Breast epithelium (tissue), 3 donors: ENCODE results near the gene HOXA5.

ENCODE experiments used
- POLR2A ChIP-seq: fragments of 450-650 bp; IDR thresholded peaks from one replicate; pipeline ENCODE4 v1.6.1; 2016; ENCODE audit warnings: antibody characterized with exemption, mild to moderate bottlenecking, moderate library complexity
- POLR2AphosphoS5 ChIP-seq, 3 donors: sonication (generic); formaldehyde crosslinking; IDR thresholded peaks; one replicate each; pipeline ENCODE4 v1.6.1; 2017; ENCODE audit warnings: antibody characterized with exemption in 3 of 3
- TF ChIP-seq, protein P1 (sequence below), 3 donors: fragments of 450-650 bp; IDR thresholded peaks; one replicate each; pipeline ENCODE4 v1.5.1; 2016 to 2017; ENCODE audit warnings: antibody characterized with exemption in 3 of 3, mild to moderate bottlenecking in 3 of 3, moderate library complexity in 3 of 3

DNA sequence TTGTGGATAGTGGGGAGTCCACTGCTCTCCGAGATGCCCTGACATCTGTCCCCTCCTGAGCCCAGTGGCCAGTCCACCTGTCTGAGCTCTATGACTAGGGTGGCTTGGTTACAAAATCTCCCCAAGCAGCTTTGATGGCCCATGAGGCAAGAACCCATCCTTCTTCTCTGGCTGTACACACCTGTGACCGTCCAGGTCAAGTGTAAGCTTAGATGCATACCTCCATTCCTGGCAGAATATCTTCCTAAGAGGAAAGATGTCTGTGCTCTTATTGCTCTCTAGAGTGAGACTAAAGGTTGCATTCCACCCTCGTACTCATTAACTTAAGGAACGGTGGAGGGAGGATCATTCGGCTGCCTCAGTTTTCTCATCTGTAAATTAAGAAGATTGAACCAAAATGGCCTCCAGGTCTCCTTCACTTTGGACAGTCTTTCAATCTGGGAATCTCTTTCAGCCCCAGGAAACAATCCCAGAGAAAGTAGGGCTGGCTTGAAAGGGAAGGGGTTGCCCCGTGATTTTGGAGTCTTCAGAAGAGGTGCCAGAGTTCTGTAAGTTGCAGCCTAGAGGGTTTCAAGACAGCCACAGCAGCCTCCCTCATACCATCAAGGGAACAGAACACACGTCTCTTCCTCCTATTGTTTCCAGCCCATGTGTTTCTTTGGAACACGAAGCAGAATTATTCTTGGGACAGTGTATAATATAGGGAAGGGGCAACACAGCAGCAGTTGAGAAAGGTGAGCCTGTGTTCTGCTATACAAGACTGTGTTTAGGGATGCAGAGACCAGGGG, 18.4 kb downstream of the HOXA5 start:
- TF ChIP-seq, protein P1, sequence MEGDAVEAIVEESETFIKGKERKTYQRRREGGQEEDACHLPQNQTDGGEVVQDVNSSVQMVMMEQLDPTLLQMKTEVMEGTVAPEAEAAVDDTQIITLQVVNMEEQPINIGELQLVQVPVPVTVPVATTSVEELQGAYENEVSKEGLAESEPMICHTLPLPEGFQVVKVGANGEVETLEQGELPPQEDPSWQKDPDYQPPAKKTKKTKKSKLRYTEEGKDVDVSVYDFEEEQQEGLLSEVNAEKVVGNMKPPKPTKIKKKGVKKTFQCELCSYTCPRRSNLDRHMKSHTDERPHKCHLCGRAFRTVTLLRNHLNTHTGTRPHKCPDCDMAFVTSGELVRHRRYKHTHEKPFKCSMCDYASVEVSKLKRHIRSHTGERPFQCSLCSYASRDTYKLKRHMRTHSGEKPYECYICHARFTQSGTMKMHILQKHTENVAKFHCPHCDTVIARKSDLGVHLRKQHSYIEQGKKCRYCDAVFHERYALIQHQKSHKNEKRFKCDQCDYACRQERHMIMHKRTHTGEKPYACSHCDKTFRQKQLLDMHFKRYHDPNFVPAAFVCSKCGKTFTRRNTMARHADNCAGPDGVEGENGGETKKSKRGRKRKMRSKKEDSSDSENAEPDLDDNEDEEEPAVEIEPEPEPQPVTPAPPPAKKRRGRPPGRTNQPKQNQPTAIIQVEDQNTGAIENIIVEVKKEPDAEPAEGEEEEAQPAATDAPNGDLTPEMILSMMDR (IDR thresholded peaks at IDR 0.05) = no peak
- TF ChIP-seq POLR2A = no peak
- no peak for TF ChIP-seq POLR2AphosphoS5 (IDR thresholded peaks at IDR 0.05)
